ENCODE measurements around the gene PRKACA. TPM values are rescaled to one million over a fixed set of nuclear protein-coding genes. Genes with fewer than 3 reads are reported as not detected.
A peak's percentile ranks its signal among the peaks of the same experiment; 100 is the strongest.

PRKACA gene
- total and polyA plus RNA-seq, 10 of the 15 experiments (the other 5 are each of a cell fraction or from before 2014, with no cell fraction given): 0.53 to 68.5 (median 11.2) TPM

DNA sequence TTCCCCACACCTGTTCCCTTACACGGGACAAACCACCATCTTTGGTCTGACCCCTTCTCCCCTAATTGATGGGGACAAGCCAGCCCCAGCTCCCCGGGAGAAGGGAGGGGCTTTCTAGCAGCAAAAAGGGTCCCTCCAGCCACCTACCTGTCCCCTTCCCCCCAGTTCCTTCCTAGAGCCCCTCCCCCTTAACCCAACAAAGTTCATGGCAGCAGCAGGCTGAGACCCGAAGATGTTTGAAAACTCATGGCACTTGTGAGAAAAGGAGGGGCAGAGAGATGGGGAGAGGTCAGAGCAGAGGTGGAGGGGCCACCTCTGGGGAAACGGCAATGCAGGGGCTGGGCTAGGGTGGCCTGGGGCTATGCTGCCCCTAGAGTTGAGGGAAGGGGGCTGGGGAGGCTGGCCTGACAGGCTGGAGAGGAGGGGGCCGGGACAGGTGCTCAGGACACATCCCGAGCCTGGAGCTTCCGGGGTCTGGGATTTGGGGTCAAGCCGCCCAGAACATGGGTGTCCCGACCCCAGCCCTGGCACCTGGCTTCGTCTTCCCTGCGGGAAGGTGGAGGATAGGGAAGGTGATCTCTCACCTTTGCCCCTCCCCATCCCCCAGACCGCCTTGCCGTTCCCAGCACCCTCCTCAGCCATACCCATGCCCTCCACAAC lies 31.3 kb upstream of the PRKACA start:
- BruUV-seq (replicated peaks): no TSS peak
- intact Hi-C loops (cut with micrococcal nuclease; ENCODE audit: unreplicated experiment): no loop called here
- WGBS (ENCODE audit: insufficient coverage, insufficient replicate concordance, low lambda C conversion rate, missing lambda C conversion rate): 84% methylated on average over 12 of the region's 13 CpGs
- Histone ChIP-seq H3K9ac (ENCODE audit: control insufficient read depth, insufficient read depth, low read length) (no peak overlapping the region), H4K20me1 (ENCODE audit: control insufficient read depth, insufficient read depth) (no peaks in the 10 kb centered on the region), H3K36me3 (ENCODE audit: control insufficient read depth in 2 of 2, insufficient read depth in 2 of 2, low read length in 1 of 2) (no peaks in the 10 kb centered on the region), H3K4me2 (ENCODE audit: control insufficient read depth, insufficient read depth) (peak overlapping the region; percentile 59; the same call in 1 of the 2 replicates), H2AFZ (ENCODE audit: control insufficient read depth, low read depth, low read length) (peak overlapping the region; percentile 54), H3K79me2 (ENCODE audit: control insufficient read depth, insufficient read depth, low read length) (no peaks in the 10 kb centered on the region), H3K4me1 (ENCODE audit: control insufficient read depth, insufficient read depth, low read length) (peaks cover 6% of the 10 kb centered on the region; the same call in 1 of the 2 replicates), H3K27me3 (replicated peaks in 1 of 2; ENCODE audit: control insufficient read depth in 2 of 2, insufficient read depth in 2 of 2, low read length in 1 of 2) (no peaks in the 10 kb centered on the region), H3K4me3 (no peak overlapping the region), H3K27ac (ENCODE audit: control insufficient read depth, insufficient read depth) (no peak overlapping the region), H3K9me3 (replicated peaks; ENCODE audit: control insufficient read depth, insufficient read depth, low read length) (no peaks in the 10 kb centered on the region)
- ATAC-seq (no peak), FAIRE-seq (no peak), DNase-seq (ENCODE audit: low read depth, low spot score) (no peak)
- ChIA-PET POLR2A (no interaction called here), RAD21 (ENCODE audit: unreplicated experiment) (interaction anchor here (1.2 kb wide), 2 partner anchors 12 to 330 kb away, joined by 3 to 4 read pairs; partner anchors contain the start of gene ASF1B), CTCF (interaction anchor here (1.1 to 1.5 kb wide), 2 partner anchors 12 to 199 kb away, joined by 3 to 4 read pairs; no protein-coding TSS in a partner anchor), SMC1A (ENCODE audit: uncharacterized antibody, unreplicated experiment) (no interaction called here)
- in situ Hi-C loops (cut with MboI): no loop called here
- TF ChIP-seq ZZZ3 (IDR thresholded peaks at IDR 0.05; ENCODE audit: control insufficient read depth, insufficient read length, low read depth): no peak
- TF ChIP-seq, protein P1, sequence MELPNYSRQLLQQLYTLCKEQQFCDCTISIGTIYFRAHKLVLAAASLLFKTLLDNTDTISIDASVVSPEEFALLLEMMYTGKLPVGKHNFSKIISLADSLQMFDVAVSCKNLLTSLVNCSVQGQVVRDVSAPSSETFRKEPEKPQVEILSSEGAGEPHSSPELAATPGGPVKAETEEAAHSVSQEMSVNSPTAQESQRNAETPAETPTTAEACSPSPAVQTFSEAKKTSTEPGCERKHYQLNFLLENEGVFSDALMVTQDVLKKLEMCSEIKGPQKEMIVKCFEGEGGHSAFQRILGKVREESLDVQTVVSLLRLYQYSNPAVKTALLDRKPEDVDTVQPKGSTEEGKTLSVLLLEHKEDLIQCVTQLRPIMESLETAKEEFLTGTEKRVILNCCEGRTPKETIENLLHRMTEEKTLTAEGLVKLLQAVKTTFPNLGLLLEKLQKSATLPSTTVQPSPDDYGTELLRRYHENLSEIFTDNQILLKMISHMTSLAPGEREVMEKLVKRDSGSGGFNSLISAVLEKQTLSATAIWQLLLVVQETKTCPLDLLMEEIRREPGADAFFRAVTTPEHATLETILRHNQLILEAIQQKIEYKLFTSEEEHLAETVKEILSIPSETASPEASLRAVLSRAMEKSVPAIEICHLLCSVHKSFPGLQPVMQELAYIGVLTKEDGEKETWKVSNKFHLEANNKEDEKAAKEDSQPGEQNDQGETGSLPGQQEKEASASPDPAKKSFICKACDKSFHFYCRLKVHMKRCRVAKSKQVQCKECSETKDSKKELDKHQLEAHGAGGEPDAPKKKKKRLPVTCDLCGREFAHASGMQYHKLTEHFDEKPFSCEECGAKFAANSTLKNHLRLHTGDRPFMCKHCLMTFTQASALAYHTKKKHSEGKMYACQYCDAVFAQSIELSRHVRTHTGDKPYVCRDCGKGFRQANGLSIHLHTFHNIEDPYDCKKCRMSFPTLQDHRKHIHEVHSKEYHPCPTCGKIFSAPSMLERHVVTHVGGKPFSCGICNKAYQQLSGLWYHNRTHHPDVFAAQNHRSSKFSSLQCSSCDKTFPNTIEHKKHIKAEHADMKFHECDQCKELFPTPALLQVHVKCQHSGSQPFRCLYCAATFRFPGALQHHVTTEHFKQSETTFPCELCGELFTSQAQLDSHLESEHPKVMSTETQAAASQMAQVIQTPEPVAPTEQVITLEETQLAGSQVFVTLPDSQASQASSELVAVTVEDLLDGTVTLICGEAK (IDR thresholded peaks at IDR 0.05; ENCODE audit: borderline replicate concordance): no peak
- no peak for TF ChIP-seq JUNB (IDR thresholded peaks at IDR 0.05)
- no peak for TF ChIP-seq ASH2L (IDR thresholded peaks at IDR 0.05; ENCODE audit: borderline replicate concordance, low read depth)
- no peak for TF ChIP-seq GABPA (IDR thresholded peaks at IDR 0.05; ENCODE audit: low read depth)
- TF ChIP-seq TAF1 (IDR thresholded peaks at IDR 0.05; ENCODE audit: borderline replicate concordance, low read depth, low read length): no peak
- TF ChIP-seq PBX3 (IDR thresholded peaks at IDR 0.05; ENCODE audit: insufficient replicate concordance, low read depth, low read length): no peak
- TF ChIP-seq RELA (IDR thresholded peaks at IDR 0.05; ENCODE audit: borderline replicate concordance, partially characterized antibody): no peak
- TF ChIP-seq, protein P2, sequence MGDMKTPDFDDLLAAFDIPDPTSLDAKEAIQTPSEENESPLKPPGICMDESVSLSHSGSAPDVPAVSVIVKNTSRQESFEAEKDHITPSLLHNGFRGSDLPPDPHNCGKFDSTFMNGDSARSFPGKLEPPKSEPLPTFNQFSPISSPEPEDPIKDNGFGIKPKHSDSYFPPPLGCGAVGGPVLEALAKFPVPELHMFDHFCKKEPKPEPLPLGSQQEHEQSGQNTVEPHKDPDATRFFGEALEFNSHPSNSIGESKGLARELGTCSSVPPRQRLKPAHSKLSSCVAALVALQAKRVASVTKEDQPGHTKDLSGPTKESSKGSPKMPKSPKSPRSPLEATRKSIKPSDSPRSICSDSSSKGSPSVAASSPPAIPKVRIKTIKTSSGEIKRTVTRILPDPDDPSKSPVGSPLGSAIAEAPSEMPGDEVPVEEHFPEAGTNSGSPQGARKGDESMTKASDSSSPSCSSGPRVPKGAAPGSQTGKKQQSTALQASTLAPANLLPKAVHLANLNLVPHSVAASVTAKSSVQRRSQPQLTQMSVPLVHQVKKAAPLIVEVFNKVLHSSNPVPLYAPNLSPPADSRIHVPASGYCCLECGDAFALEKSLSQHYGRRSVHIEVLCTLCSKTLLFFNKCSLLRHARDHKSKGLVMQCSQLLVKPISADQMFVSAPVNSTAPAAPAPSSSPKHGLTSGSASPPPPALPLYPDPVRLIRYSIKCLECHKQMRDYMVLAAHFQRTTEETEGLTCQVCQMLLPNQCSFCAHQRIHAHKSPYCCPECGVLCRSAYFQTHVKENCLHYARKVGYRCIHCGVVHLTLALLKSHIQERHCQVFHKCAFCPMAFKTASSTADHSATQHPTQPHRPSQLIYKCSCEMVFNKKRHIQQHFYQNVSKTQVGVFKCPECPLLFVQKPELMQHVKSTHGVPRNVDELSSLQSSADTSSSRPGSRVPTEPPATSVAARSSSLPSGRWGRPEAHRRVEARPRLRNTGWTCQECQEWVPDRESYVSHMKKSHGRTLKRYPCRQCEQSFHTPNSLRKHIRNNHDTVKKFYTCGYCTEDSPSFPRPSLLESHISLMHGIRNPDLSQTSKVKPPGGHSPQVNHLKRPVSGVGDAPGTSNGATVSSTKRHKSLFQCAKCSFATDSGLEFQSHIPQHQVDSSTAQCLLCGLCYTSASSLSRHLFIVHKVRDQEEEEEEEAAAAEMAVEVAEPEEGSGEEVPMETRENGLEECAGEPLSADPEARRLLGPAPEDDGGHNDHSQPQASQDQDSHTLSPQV (IDR thresholded peaks at IDR 0.05): no peak
- no peak for TF ChIP-seq CHD2 (IDR thresholded peaks at IDR 0.05; ENCODE audit: borderline replicate concordance, low read depth, low read length)
- TF ChIP-seq, protein P3, sequence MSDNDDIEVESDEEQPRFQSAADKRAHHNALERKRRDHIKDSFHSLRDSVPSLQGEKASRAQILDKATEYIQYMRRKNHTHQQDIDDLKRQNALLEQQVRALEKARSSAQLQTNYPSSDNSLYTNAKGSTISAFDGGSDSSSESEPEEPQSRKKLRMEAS (IDR thresholded peaks at IDR 0.05; ENCODE audit: low read depth, low read length): no peak
- TF ChIP-seq PML (IDR thresholded peaks at IDR 0.05; ENCODE audit: low read length): no peak

Measured in GM12878 (cell line).